Umbilical cord (tissue), 2 donors: ENCODE measurements around the gene VIPAS39. TPM values are rescaled to one million over a fixed set of nuclear protein-coding genes. Genes with fewer than 3 reads are reported as not detected.
"Not testable (repeated sequence)": the region's sequence is repeated elsewhere in the genome, so short reads cannot be mapped to it uniquely, and the experiment has no call there.

Experiments used
- DNase-seq: peaks from one replicate; pipeline ENCODE4 v3.0.0-alpha.2; 2015; ENCODE audit warnings: low spot score
- total RNA-seq: library from RNA; depleted of rRNA; stranded (reverse); fragments of >200 nt; gene quantifications from one replicate; pipeline ENCODE4 v1.2.3, GENCODE V29; 2014; ENCODE audit warnings: low replicate concordance; ENCODE audit not compliant: insufficient read depth

Gene VIPAS39
- total RNA-seq, 1 donor from 2014 or later: 28.4 TPM

GRCh38 chr14:77470224-77470870 lies 12.9 kb upstream of the VIPAS39 start:
- no peak for DNase-seq

DNA sequence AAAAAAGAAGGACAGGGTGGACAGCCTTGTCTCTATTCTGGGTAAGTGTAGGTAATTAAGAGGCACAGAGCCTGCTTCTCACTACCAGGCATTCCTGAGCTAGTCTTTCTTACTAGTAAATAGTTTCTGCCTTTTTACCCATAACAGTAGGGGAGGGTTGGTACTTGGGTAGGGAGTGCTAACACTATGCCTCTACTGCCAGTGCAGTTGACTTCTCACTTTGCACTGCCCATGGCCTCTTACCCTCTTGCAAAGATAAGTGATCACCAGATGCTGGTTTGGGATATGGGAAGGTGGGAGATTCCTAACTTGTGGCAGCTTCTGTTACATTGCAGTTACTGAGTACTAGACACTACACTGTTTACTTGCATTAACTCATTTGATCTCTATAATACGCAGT lies 12.1 kb upstream of the VIPAS39 start:
- no peak for DNase-seq

DNA sequence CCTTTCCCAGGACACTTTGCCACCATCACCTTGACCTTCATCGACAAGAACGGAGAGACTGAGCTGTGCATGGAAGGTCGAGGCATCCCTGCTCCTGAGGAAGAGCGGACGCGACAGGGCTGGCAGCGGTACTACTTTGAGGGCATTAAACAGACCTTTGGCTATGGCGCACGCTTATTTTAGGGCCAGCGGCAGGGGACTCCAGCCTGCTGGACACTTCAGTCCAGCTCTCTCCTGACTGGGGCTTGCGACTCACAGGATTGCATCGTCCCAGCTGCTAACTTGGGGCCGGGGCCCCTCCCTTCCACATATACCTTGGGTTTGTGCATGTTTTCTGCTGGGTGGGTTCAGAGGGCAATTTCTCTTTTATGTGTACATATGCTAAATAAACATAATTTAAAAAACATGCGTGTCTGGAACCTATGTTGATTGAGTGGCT lies 11.7 kb upstream of the VIPAS39 start:
- no peak for DNase-seq

DNA sequence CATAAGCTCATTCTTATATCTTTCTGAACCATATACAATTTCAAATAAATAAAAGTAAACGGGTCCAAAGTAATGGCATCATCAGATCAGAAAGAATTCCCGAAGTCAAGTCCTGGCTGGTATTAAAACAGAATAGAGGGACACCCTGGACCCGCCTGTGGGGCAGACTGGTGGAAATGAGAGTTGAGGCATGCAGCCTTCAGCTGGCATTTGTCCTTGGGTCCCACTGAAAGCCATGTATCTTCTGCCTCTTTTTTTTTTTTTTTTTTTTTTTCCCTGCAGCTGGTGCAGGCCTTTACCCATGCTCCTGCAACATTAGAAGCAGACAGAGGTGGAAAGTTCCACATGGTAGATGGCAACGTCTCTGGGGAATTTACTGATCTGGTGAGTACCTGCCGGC lies 10.4 kb upstream of the VIPAS39 start:
- DNase-seq: no peak

DNA sequence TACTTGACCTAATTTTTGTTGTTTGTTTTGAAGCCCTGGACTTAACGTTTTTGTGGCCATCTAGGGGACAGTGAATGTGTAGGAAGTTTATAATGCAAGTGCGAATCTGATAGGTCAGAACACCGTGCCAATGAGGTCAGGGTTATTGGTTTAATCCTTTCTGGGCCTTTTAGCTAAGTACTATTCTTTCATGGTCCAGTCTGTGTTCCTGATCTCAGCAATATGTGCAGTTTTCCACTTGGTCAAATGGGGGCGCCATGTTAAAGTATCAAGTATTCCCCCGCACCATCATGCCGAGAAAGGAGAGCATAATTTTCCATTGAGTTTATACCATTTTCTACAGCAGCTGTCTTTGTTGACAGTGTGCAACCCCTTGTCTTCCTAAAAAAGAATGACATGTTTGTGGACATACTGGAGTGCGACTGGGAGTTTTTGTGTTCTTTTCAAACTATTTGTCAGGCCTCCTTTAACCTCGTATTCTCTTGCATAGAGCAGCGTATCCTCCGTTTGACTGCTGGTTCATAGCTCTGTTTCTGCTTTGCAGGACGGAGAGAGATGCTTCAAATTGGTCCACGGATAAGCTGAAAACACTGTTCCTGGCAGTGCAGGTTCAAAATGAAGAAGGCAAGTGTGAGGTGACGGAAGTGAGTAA lies 1.8 kb upstream of the VIPAS39 start:
- peak; percentile 72 for DNase-seq

DNA sequence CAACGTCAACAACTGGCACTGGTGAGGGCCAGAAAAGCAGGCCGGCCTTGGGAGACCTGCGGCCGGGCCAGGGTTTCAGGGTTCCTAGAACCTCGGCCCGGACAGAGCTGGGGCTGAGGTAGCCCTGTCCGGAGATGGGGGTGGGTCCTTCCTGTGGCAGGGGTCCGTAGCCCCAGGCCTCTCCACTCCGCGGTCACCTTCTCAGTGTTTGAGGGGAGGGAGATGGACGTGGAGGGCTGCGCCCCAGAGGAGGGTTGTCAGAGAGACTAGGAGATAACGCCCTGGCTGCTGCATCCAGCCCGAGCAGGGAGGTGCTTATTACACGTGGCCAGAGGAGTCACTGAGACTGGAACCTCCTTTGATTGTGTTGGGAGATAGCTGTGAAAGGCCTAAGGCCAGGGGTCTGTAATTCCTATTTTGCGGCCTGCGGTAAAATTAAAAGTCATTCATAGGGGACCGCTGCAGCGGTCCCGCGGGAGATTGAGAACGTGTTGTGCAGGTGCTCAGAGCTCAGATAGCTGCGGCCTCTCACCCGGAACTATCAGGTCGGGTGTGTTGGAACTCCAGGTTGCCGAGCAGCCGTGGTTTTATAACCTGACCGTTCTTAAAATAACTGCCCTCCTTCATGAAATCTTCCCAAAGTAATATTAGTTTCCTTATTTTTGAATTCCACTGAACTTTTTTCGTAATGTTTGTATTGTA lies 999 bp upstream of the VIPAS39 start:
- peak; percentile 59 for DNase-seq

- no peak for DNase-seq
Measured at GRCh38 chr14:77457115-77457521, 283 bp downstream of the VIPAS39 start.

GRCh38 chr14:77455966-77456640 lies 1.3 kb downstream of the VIPAS39 start:
- no peak for DNase-seq

DNA sequence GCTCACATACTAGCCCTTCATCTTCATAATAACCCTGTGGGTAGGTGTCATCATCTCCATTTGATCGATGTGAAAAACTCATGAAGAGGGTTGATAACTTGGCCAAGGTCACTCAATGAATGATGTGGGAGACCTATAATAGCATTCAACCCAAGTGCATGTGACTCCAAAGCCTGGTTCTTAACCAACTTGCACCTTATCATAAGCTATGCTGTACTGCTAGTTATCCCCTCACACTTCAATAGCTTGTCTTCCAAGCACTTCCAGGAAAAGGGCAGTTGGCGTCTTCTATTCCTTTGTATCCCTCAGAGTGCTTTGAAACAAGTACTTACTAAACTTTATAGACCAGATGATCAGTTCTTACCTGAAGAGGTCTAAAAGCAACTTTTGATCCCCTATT lies 15.2 kb downstream of the VIPAS39 start:
- no peak for DNase-seq

GRCh38 chr14:77439861-77440260 lies 17.5 kb downstream of the VIPAS39 start:
- no peak for DNase-seq

- DNase-seq: no peak
Measured at GRCh38 chr14:77438596-77438995, 18.8 kb downstream of the VIPAS39 start.

GRCh38 chr14:77436042-77436441 lies 21.4 kb downstream of the VIPAS39 start:
- no peak for DNase-seq

DNA sequence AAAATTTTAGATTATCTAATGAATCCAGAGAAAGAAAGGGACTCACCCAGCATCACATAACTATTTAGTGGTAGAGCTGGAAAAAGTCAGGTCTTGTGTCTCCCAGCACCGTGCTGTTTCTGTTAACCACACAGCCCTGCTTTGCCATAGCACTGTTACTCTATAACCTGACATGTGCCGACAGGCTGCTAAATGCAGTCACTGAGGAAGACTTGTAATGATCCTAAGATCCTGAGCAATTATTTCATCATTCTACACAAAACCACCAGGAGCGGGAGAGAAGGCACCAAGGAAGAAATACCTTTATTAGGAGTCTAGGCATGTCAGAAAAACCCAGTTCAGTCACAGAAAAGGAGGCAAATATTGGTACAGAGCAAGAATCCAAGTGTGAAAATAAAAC lies 31.0 kb downstream of the VIPAS39 start:
- no peak for DNase-seq

- DNase-seq: no peak
Measured at GRCh38 chr14:77424862-77425261, 32.5 kb downstream of the VIPAS39 start.

- no peak for DNase-seq
Measured at GRCh38 chr14:77423423-77423822, 34.0 kb downstream of the VIPAS39 start, which contains the start of gene NOXRED1. Gene NOXRED1, minus strand, starts transcription at chr14:77423523. Its CDS starts 634 bp downstream, at chr14:77422889.

DNA sequence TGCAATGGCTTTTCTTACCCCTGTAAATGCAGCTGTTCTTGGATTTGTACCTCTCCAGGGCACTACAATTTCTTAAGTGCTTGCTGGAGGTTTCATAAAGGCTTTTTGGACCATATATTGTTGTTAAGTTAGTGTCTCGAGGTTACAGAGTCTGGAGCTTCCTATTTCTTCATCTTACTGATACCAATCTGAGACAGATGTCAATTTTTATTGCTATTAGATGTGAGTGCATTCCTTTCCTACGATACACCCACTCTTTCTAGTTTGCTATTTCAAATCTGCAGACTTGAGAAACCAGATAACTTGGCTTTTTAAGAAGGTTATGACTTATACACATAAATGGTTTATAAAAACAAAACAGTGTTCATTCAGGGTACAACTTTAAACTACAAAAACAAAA lies 36.2 kb downstream of the VIPAS39 start:
- no peak for DNase-seq

- no peak for DNase-seq
Measured at GRCh38 chr14:77416836-77417235, 40.6 kb downstream of the VIPAS39 start.

GRCh38 chr14:77416098-77416497 lies 41.3 kb downstream of the VIPAS39 start:
- DNase-seq: not testable (repeated sequence)

- DNase-seq: not testable (repeated sequence)
Measured at GRCh38 chr14:77415403-77416030, 41.9 kb downstream of the VIPAS39 start.

DNA sequence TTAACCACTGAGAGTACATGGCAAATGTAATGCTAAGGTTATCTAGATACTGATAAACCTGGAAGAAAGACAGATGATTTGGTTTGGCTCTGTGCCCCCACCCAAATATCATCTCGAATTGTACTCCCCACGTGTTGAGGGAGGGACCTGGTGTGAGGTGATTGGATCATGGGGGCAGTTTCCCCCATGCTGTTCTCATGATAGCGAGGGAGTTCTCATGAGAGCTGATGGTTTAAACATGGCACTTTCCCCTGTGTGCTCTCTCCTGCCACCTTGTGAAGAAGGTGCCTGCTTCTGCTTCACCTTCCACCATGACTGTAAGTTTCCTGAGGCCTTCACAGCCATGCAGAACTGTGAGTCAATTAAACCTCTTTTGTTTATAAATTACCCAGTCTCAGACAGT lies 48.3 kb downstream of the VIPAS39 start:
- no peak for DNase-seq

- no peak for DNase-seq
Measured at GRCh38 chr14:77407158-77407557, 50.2 kb downstream of the VIPAS39 start.

- DNase-seq: peak; percentile 44
Measured at GRCh38 chr14:77406718-77407117, 50.7 kb downstream of the VIPAS39 start.
